ENCODE data around the gene GNAI1. TPM values are rescaled to one million over a fixed set of nuclear protein-coding genes. Genes with fewer than 3 reads are reported as not detected.
"Not testable (repeated sequence)": the region's sequence is repeated elsewhere in the genome, so short reads cannot be mapped to it uniquely, and the experiment has no call there.

GNAI1 gene
- total RNA-seq, 1 donor from 2014 or later, result 44.0 TPM

DNA sequence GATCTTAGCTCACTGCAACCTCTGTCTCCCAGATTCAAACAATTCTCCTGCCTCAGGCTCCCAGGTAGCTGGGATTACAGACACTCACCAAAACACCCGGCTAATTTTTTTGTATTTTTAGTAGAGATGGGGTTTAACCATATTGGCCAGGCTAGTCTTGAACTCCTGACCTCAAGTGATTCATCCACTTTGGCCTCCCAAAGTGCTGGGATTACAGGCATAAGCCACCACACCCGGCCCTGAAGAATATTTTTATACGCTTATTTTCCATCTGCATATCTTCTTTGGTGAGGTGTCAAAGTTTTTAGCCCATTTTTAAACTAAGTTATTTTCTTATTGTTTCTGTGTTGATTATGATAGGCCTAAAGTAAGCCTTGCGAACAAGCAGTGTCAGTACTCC lies 23.1 kb downstream of the GNAI1 start:
- not testable (repeated sequence) for DNase-seq (ENCODE audit: low read depth)

DNA sequence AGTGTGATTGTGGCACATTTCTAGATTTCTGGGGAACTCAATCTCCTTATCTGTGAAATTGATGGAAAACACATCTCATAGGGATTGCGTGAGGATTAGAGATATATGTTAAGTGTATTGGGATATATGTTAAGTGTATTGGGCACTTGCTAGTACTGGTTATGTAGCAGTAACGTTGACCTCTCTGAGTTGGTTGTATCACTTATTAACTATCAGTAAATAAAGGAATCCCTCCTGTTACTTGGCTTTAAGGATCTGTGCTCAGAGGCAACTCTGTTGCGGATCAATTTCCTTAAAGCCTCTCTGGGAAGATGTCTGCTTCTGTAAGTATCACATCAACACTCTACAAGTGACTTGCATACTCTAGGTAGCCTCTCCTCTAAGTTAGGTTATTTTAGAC lies 25.2 kb downstream of the GNAI1 start:
- no peak for DNase-seq (ENCODE audit: low read depth)

DNA sequence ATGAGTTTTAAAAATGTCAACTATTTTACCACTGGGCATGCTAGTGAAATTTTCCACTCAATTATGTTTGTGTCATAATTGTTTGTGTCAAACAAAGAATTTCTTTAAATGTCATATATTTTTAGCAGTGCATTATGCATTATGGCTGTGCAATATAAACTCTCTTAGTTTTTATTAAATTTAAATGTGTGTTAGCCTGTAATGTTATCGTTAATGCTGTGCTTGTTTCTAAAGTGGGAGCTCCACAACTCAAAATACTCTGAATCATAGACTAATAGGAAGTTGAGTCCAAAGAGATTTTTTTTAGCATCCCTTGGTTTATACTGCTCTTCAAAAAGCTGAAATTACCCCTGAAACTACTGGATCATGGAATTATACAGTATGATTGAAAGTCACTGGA lies 26.8 kb downstream of the GNAI1 start:
- no peak for DNase-seq (ENCODE audit: low read depth)

DNA sequence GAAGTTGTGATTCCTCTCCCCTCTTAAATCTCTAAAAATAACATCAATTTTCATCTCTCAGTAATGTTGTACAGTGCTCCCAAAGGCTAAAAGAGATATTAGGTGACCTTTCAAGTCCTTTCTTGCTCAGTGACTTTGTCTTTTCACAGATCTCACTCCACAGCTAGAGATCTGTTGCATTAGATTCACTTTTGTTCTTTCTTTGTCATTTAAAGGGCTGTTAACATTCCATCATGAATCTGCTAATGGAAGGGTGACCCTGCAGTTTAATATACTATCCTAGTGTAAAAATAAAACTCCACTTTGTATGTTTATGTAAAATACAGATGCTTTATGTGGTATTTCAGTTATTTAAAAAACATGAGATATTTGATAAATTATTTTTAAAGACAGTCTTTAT lies 30.5 kb downstream of the GNAI1 start:
- DNase-seq (ENCODE audit: low read depth), result no peak

DNA sequence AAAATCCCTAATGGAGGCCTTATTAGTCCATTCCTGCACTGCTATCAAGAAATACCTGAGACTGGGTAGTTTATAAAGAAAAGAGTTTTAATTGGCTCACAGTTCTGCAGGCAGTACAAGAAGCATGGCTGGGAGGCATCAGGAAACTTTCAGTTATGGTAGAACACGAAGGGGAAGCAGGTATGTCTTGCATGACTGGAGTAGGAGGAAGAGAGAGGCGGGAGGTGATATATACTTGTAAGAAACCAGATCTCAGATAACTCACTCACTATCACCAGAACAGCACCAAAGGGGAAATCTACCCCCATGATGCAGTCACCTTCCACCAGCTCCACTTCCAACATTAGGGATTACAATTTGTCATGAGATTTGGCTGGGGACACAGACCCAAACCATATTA lies 35.8 kb downstream of the GNAI1 start:
- DNase-seq (ENCODE audit: low read depth), result no peak

DNA sequence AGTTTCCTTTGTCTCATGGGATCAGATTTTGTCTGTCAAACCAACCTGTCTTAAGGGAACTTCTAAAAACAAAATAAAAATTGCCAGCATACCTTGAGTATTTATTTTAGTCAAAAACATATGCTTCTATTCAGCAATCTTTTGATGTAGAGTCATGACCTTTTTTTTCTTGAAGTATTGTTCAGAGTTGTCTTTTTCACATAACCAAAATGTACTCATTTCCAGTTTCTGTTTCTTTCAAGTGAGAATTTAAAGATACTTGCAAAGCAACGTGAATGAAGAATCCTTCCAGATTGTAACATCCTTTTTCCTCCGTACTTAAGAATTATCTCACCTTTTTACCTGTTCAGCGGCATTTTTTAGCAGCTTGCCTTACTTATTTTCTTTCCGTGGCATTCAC lies 37.8 kb downstream of the GNAI1 start:
- no peak for DNase-seq (ENCODE audit: low read depth)

DNA sequence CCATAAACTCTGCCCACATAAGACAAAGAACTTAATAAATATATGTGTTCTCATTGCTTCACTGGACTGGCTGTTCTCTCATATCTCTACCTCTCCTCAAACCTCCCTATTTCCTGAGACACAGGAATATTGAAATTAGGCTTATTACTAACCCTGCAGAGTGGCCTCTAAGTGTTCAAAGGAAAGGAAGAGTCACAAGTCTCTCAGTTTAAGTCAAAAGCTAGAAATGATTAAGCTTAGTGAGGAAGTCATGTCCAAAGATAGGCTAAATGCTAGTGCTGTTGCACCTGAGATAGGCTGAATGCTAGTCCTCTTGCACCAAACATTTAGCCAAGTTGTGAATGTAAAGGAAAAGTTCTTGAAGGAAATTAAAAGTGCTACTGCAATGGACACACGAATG lies 41.1 kb downstream of the GNAI1 start:
- no peak for DNase-seq (ENCODE audit: low read depth)

DNA sequence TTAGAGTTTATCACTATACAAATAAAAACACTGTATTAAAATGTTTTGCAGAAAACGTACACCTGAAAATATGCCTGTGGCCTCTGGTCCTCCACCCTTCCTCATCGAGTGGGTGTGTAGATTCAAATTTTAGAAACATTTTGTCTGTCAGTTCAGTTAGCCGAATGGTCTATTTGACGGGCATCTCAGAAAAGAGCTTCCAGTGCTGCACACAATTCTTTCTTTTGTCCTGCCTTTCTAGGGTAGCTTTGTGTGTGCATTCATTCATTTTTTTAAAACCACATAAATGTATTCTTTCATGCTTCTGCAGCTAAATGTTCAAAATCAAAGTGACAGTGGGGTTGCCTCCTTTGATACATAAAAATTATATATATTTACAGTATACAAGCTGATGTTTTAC lies 46.8 kb downstream of the GNAI1 start:
- DNase-seq (ENCODE audit: low read depth), result no peak

DNA sequence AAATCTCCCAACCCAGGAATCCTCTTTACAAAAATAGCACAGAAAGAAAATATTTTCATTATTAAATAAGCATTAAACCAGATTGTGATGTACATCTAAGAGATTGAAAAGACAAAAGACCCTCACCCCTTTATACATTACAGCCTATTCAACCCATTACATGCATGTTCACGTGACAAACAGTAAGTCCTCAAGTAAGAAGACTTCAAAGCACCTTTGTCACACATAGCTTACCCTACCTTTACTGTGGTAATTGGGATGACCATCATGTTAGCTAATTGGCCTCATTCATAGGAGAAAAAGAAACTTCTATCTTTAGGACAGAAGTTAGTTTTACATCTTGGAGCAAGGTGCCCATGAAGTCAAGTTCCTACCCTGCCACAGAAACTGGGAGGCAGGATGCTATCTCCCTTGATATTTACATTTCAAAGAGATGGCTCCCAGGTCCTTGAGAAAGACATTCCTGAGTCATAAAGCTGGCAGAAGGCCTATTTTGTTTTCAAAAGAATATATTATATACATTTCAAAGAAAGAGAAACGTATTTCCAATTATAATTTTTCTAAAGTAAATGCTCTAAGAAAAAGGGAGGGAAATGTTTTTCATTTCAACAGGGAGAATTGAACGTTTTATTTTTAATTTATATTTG lies 48.1 kb downstream of the GNAI1 start:
- DNase-seq (ENCODE audit: low read depth), result no peak

DNA sequence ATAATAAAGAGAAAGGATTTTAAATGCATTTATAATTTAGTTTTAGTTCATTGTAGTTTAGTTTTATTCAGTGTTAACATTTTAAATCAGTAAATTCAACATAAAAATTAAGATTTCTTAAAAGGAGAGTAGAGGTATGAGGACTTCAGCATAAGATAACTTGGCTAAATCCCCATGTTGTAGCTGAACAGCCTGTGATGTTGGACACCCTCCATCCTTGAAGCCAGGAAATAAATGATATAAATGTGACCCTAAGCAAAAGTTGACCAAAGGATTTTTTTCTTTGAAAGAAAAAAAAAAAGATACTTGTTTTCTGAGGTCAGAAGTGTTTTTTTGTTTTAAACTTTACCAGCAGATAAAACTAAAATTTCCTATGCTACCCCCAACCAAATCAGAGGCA lies 48.7 kb downstream of the GNAI1 start:
- DNase-seq (ENCODE audit: low read depth), result no peak

DNA sequence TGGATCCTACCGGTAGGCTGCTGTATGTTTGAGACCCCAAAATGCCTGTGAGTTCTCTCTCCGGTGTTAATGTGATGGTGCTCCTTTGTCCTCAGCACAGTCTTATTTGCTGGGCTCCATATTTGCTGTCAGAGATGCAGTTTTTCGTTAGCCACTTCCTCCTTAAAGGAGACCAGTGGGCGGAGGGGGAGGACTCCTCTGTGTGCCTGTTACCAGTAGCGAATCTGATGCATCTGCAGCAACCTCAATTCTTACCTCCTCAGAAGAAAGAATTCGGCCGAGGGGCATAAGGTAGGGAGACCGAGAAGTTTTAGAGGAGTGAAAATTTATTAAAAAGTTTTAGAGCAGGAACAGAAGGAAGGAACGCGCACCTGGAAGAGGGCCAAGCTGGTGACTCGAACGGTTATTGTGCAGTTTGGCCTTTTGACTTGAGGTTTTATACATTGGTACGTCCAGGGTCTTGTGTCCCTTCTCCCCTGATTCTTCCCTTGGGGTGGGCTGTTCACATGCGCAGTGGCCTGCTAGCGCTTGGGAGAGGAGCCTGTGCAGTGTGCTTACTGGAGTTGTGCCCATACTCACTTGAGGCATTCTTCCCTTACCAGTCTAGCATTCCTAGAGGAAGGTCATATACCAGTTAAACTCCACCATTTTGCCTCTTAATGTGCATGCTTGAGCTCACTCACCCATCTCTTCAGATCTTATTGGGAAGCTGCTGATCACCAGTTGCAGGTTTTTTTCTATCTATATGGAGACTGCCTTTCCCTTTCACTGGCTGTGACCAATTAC lies 49.5 kb downstream of the GNAI1 start:
- no peak for DNase-seq (ENCODE audit: low read depth)

DNA sequence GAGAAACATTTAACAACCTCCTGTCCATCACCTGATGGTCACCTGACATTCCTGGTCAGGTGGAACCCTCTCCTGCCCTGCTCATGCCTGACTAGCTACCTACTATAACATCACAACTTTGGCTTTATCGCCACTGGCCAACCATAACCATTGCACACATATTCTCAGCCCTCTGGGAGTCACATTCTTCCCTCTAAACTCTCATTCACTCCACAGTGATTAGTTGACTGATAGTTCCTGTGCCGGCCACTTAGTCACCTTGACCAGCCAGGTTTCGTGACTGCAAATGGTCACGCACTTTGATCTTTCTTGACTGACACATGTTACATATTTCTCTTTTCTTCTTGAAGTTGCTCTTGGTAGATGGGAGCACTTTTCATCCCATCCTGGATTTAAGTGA lies 50.1 kb downstream of the GNAI1 start:
- DNase-seq (ENCODE audit: low read depth), result no peak

DNA sequence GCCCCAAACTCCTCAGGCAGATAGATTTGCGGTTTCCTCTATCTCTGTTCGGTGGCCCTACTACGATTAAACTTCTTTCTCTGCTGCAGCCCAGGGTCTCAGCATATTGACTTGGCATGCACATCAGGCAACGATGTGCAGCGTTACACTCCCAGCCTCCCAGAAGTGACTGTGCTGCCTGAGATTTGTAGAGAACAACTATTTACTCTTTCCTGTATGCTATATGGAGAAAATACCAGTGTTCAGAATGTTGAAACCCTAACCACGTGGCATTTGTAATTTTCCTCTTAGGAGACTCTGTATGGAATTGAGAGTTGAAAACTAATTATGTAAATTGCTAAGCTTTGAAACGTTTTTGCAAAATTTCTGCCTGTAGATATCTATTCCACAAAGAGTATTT lies 50.9 kb downstream of the GNAI1 start:
- DNase-seq (ENCODE audit: low read depth), result no peak

DNA sequence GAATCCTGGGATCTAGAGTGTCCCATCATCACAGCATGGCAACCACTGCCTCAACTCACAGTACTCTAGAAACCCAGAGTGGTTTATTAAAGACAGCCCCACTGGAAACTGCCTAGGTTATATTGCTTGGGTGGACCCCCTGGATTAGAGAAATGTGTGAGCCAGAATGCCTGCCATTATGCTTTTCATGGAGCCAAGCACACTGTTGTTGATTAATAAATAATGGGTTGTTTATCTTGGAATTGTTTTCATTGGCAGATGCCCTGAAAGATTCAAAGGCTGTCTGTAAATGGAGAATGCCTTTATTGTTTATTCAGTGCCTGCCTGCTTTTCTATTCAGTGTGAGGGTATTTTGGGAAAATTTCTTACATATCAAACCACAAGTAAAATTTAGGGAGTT lies 52.1 kb downstream of the GNAI1 start:
- no peak for DNase-seq (ENCODE audit: low read depth)

DNA sequence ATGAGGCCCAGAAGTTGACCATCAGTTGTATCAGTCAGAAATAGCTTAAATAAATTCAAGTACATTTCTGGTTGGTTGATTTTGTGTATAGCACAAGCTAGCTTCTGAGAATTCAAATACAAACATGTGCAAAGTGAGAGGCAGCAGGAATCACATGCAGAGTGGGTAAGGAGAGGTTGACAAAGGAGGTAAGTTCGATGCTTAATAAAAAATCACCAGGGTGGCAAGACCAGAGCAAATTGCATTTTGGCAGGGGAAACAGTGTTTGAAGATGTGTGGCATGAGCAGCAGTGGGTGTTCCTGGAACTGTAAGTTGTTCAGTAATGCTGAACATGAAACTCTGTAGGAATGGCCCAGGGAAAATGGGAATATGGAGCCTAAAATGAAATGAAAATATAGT lies 52.6 kb downstream of the GNAI1 start:
- DNase-seq (ENCODE audit: low read depth), result no peak

DNA sequence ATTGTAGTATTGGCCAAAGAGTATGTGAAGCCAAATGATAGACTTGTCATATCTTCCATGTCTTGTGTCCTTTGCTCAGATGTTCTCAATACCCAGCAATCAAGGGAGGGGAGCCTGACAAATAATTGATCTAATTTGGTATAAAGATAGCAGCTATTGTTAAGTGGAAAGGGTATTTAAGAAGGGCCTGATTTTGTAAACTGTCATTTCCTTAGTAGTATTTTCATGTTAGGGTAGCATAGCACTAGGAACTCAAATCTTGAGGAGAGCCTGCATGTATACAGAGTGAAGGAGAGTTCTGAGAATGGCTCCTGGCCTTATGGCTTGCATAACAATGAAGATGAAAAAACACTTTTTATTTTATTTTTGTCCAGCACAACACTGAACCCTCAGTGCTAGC lies 53.1 kb downstream of the GNAI1 start:
- DNase-seq (ENCODE audit: low read depth), result no peak

DNA sequence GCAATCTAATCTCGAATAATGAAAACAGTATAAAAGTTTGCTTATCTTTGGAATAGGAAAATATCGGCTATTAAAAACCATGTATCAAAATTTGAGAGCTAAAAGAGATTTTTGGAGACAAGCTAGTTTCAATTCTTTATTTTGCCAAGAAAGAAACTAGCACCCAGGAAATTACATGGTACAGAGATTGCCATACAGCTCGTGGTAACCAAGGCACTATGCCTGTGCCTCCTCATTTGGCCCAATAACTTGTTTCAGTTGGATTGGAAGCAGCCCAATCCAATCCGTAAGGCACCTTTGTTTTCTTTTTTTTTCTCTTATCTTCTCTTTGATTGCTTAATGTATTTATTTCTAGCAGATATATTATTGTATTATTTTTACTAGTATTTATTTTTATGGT lies 55.0 kb downstream of the GNAI1 start:
- no peak for DNase-seq (ENCODE audit: low read depth)

DNA sequence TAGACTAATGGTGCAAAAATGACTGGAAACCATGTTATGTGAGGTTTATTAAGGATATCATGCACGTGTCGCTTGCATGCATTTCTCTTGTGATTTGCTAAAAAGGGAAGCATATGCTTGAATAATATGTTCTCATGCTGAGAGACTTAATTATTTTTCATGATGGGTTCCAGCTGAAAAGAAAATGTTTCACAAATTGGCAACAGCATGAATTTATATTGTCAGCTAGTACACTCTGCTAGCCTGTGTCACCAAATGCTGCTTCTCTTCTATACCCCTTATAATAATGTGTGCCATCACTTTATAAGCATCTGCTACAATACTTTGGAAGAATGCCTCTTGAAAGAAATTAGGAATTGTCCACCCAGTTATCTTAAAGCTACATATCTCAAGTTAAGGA lies 63.0 kb downstream of the GNAI1 start:
- no peak for DNase-seq (ENCODE audit: low read depth)

DNA sequence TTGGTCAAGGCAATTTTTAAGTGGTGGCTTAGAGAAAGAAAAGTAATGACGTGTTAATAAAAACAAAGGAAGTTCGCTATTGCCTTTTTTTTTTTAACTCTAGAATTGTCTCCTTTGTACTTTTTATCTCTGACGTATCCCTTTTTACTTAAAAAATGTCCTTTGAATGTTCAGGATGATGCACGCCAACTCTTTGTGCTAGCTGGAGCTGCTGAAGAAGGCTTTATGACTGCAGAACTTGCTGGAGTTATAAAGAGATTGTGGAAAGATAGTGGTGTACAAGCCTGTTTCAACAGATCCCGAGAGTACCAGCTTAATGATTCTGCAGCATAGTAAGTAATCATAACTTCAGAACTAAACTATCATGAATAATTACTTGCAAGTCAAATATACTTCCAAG lies 64.4 kb downstream of the GNAI1 start:
- DNase-seq (ENCODE audit: low read depth), result no peak

DNA sequence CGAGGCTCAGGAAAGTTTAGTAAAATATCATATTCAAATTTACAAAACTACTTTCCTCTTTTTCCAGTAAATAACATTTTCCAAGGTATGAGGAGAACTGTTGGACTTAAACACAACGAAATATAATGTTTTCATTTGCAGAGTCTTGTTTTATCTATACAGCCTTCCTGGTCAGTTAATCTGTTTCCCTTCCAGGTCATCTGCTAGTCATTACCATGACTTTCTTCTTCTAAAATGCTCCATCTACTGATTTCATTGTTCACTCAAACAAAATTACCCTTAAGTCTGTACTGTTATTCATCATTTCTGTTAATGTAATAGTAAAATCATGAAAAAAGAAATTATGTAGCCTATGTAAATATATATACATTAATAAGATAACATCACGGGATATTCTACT lies 69.8 kb downstream of the GNAI1 start:
- no peak for DNase-seq (ENCODE audit: low read depth)

DNA sequence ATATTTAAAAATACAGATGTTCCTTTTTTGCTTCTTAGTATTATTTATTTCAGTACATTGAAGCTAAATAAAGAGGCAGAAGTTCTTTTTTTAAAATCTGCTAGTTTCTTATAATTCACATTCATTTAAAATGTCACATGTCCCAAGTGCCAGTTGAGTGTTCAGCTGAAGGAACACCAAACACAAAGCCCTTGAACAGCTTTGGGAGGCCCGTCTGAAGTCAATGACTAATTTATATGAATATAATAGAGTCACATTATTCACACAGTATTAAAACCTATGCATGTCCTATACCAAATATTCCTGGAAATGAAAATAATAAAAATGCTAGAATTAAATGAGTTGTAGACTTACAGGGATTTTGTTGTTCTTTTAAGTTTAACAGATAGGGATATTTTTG lies 70.3 kb downstream of the GNAI1 start:
- DNase-seq (ENCODE audit: low read depth), result no peak

DNA sequence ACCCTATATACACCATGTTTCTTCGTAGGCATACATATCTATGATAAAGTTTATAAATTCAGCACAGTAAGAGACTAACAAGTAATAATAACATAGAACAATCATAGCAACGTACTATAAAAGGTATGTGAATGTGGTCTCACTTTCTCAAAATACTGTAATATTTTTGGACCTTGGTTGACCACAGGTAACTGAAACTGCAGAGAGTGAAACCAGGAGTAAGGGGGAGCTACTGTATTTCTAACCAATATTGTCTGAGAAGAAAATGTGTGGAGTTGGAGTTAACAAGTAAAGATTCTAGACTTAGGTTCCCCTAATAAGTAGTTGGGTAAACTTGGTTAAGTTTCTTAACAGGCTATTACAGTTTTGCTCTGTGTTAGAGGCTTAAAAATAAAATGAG lies 72.1 kb downstream of the GNAI1 start:
- DNase-seq (ENCODE audit: low read depth), result no peak

DNA sequence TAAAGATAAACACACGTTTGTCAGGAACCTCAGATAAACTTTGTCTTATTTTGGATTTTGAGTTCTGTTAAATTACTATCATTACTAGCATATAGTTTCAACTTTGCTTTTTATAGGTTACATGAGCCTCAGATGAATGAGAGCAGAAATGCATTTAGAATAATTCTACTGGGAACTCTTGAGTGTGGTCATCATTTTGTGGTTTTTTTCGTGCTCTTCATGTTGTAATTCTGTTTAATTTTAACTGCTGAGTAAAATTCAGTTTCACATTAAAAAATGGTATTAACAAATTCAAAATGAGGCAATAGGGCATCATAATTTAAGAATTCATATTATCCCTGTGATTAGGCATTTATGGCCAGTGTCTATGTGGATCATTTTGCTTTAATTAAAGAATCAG lies 72.9 kb downstream of the GNAI1 start:
- DNase-seq (ENCODE audit: low read depth), result peak; percentile 47

Data from myocyte (in vitro differentiated cells).